ENCODE data around the gene MGA.

DNA sequence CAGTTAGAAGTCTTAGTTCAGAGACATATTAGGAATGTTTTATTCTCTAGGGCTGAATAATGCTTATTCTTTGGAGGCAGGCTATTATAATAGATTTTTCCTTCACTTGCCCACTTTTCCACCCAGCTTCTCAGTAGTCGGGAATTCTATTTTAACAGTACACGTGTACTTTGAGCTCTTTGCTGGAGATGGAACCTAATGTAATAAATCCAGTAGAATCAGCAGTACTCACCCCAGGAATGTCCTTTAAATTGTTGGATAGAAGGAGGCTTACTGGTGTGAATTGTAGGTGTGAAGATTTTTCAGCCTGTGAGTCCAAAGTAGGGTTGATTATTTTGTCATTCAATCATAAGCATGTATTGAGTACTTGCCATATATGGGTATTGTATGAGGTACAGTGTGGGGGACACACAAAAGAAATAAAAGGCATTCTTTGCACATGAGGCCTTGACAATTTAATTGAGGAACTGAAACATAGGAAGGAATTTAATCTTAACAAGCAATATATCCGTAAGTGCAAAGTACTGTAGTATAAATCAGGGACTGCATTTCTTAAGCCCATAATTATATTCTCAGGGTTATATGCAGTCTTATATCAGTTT is 29.5 kb upstream of the MGA start:
- TF ChIP-seq, protein P1, sequence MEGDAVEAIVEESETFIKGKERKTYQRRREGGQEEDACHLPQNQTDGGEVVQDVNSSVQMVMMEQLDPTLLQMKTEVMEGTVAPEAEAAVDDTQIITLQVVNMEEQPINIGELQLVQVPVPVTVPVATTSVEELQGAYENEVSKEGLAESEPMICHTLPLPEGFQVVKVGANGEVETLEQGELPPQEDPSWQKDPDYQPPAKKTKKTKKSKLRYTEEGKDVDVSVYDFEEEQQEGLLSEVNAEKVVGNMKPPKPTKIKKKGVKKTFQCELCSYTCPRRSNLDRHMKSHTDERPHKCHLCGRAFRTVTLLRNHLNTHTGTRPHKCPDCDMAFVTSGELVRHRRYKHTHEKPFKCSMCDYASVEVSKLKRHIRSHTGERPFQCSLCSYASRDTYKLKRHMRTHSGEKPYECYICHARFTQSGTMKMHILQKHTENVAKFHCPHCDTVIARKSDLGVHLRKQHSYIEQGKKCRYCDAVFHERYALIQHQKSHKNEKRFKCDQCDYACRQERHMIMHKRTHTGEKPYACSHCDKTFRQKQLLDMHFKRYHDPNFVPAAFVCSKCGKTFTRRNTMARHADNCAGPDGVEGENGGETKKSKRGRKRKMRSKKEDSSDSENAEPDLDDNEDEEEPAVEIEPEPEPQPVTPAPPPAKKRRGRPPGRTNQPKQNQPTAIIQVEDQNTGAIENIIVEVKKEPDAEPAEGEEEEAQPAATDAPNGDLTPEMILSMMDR (IDR thresholded peaks at IDR 0.05) = no peak
- TF ChIP-seq POLR2A (IDR thresholded peaks at IDR 0.05) = no peak
